Brain pericyte (primary cell): ENCODE results near the gene YWHAQ.
A peak's percentile ranks its signal among the peaks of the same experiment; 100 is the strongest.

Source experiments
- DNase-seq: peaks from one replicate; pipeline ENCODE4 v3.0.0-alpha.2; 2012; ENCODE audit warnings: low read depth, low spot score

YWHAQ gene

DNA sequence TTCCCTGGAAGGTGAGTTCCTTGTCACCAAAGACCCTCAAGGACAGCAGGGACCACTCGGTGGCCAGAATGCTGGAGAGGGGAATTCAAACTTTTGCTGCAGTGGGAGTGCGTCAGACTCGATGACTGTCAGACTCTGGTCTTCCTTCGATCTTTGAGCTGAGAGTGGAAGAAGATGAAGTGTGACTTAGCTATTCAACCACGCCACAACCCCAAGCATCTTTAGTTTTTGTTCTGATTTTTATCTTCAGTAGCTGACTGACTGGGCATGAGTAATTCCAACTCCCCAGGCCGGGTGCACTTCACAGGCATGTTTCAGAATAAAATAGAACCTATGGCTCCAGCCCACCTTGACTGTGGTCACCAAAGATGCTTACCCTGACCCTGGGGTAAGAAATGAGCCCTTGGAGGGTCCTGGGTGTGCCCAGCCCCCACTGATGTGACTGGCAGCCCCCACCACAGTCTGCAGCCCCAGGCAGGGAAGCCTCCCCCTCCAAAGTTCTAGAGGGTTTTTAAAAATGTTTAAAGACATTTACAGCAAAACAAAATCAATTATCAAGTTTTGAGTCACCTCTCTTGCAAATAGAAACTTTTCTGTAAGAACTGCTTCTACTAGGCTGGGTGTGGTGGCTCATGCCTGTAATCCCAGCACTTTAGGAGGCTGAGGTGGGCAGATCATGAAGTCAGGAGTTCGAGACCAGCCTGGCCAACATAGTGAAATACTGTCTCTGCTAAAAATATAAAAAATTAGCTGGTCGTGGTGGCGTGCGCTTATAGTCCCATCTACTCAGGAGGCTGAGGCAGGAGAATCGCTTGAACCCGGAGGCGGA lies 24.9 kb upstream of the YWHAQ start:
- DNase-seq, result no peak

DNA sequence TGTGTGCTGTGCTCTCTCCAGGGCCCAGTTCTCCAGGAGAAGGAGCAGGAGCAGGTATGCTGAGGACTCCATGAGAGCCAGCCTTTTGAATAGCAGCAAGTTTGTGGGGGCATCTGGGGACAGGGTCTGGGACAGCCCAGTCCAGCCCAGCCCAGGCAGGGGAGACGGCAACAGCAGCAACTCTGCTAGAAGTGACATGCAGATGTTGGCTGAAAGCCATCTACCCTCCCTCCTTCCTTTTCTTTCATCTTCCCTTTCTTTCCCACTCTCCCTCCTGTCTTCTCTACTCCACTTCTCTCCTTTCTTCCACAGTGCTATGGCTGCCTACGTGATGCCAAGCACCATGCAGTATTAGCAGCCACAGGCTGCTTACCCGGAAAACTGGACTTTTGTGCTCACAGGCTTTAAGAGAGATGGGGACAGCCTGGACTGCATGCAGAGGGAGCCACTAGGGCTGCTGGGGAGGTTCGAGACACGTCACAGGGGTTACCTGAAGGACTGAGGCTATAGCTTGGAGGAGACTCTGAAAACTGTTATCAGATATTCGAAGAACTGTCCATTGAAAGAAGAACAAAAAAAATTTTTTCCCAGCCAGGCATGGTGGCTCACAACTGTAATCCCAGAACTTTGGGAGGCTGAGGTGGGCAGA lies 23.8 kb upstream of the YWHAQ start:
- DNase-seq, result no peak

DNA sequence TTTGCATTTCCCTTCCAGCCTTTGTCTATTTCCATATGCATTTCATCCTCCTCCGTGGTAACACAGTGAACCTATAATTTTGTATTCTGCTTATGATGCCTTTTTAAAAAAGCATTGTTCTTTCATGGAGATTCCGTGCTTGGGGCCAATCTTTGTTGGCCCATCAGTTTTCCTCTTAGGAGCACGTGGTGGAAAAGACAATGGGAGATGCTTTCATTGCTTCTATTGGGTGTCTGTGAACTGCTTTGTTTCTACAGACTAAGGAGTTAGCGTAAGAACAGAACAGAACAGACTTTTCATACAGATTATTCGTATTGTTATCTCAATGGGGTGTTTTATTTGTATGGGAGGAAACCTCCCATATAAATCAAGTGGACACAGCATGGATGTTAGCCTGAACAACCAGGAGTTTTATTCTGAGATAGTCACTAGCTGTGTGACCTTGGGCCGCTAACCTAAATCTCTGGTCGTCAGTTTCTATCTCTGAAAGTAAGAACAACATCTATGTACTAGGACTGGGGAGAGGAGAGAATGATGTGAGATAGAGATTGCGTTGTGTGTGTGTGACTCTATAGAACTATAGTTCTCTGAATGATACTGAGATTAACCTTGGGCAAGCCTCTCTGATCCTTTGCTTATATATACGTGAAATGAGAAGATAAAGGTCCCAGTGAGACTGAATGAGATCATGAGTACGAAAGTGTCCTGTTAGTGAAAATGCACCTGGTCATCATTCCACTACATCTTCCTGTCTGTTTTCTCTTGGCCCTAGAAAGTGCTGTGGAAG lies 22.9 kb upstream of the YWHAQ start:
- no peak for DNase-seq

DNA sequence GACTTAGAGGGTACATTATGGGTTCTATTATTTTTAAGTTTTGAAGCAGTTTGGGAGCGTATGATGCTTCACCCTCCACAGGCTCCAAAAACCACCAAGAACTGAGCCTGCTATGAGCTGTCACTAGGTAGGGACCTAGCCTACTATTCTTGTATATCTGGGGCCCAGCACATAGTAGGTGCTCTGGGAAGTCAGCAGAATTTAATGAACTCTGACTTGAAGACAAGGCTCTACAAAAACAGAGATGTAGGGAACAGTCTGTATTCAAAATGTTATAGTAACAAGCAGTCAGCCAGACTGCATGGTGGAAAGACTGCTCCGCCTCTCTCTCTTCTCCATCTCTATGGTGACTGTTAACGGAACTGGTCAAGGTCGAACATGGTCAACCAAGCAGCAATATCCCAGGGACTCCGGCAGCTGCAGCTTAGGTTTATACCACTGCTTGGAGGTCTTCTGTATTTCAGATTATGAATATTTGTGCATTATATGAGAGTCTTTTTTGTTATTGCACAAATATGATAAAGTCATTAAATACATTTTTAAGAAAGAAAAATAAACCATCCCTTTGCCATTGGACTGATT lies 22.2 kb upstream of the YWHAQ start:
- no peak for DNase-seq

DNA sequence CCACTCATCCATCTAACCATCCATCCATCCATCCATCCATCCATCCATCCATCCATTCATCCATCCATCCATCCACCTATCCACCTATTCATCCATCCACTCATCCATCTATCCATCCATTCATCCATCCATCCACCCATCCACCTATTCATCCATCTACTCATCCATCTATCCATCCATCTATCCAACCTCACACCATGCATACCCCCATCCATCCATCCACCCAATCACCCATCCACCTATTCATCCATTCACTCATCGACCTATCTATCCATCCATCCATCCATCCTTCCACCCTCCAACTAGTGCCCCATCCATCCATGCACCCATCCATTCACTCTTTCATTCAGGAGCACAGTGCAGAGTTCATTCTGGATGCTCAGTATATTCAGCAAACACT lies 21.5 kb upstream of the YWHAQ start:
- DNase-seq, result no peak

DNA sequence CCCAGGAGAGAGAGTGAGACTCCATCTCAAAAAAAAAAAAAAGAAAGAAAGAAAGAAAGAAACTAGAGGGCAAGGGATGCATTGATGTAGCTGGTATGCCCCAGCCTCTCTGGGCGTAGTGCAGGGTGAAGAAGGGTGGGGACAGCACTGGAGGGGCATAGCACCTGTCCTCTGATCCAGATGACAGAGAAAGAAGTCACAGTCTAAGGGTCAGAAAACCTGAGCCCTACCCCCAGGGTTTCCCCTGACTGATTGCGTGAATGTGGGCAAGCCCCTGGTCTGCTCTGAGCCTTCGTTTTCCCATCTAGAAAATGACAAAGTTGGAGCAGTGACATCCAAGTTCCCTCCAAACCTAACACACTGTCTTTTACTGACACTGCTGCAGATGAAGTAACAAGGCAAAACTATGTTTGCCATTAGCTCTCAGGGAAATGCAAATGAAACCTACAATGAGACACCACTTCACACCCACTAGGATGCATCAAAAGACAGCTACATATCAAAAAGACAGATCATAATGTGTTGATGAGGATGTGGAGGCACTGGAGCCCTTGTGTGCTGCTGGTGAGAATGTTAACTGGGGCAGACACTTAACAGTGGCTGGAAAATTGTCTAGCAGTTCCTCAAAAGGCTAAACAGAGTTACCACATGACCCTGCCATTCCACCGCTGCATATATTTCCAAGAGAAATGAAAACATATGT lies 19.5 kb upstream of the YWHAQ start:
- no peak for DNase-seq

DNA sequence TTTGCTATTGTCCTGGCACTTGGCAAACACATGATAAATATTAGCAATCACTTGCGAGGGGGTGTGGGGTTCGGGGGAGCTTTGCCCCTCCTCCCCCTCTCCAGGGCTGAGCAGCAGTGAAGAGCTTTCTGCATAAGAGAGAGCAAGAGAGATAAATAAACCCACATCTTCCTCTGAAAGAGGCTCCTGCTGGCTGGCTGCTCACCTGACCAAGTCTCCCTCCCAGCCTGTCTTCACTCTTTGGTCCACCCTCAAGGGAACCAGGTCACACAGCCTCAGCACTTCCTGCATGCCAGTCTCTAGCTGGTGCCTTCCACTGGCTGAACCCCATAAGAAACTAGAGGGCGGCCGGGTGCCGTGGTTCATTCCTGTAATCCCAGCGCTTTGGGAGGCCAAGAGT lies 18.5 kb upstream of the YWHAQ start:
- DNase-seq, result no peak

DNA sequence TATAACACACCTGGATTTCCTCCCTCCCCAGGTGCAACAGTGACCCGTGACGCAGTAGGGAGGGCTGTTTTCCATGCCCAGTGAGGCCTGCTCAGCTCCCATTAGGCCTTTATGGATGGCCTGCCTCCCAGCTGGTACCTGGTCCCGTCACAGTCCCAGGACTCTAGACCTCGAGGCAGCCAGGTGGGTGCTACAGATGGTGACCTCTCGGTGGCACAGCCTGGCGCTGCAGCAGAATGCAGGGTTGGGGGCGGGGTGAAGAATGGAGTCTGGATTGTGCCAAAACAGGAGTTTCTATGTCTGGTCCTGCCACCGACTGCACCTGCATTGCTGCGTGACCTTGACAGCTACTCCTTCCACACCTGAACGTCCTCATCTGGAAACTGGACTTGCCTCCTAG lies 18.0 kb upstream of the YWHAQ start:
- DNase-seq, result no peak

DNA sequence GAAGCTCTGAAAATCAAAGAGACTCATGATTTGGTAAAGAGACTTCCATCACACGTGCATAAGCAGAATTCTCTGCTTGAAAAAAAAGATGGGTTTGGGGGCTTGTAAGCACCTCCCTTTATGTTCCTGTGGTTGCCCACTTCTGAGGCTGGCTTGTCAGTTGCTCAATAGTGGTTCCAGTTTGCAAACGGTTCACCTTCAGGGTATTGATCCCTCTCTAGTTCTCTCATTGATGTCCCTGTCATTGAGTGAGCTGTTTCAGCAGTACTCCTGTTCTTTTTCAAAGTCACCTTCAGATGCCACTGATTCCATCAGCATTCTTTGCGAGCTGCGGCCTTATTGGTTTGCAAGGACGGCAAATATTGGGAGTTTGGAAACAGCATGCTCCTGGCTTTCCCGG lies 17.1 kb upstream of the YWHAQ start:
- DNase-seq, result no peak

DNA sequence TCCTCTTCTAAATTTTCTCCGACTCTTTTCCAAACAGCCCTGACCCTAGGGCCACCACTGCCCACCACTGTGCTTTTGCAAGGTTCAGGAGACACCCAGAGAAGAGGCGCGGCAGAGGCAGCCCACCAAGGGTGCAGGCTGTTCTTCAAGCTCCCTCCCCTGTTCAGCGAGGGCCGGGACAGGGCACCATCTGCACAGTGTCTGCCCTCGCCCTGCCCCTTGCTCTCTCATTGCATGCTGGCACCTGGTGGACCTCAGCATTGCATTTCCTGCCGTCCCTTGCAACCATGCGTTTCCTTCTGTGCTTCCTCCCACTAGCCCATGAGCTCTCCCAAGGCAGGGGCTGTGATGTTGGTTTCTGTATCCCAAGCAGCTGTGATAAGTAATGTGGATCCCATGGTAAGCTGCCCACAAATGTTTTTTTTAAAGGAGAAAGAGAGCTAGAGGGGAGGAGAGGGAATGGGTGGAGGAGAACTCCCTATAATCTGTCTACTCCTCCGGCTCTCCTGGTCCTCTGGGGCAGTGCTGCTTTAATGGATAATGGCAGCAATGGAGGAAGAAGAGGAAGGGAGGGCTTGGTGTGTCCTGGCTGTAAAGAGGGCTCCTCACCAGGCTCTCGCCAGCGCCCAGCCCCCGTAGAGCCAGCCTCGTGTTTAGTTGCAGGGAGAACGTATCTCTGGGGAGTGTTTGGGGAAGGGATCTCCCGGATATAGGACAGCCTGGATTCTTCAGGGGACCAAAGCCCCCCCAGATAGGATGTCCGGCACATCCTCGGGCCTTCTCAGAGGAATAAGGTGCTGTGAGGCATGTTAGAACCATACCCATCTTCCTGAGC lies 15.6 kb upstream of the YWHAQ start:
- no peak for DNase-seq

DNA sequence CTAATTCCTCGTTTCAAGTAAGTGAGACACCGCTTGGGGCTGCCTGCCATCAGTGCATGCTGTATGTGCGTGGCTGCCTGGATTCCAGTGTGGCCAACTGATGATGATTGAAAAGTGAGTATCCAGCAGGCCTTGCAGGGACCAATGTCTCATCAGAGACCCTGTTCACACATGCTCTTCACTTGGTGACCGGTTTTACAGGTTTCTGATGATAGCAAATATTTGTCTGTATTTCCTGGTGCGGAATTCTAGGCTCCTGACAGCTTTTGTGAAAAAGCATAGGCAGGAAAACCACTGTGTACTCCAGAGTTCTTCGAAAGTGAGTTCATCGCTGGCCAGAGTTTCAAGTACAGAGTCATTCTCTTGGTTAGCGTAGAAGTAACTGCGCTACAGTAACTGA lies 13.8 kb upstream of the YWHAQ start:
- no peak for DNase-seq

DNA sequence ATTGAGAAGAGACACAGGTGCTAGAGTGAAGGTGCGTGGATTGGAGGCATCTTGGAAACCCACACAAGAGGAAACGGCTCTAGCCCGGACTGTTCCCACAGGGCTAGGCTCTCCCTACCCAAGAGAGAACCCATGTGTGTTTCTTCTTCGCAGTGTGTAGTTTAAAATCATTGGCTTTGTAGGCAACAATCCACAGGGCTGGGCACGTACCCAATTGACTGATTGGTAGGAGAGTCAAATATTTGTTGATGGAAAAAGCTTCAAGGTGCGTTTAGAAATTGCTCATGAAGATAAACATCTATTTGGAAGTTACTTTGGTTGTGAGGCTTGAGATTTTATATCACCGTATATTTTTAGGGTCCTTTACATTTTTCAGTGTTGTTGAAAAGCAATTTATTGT lies 13.2 kb upstream of the YWHAQ start:
- DNase-seq, result no peak

DNA sequence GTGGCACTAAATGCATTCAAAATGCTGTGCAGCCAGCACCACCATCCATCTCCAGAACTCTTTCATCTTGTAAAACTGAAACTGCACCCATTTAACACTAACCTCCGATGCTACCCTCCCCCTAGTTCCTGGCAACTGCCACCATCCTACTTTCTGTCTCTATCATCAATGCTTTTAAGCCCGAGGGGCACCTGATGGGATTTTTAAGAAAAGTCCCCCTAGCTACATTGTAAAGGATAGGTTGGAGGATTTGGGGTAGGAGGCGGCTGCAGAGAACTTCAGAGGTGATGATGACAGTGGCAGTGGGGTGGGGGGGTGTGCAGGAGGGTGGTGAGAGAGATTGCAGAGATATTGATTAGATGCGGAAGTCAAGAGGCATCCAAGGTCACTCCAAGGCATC lies 10.8 kb upstream of the YWHAQ start:
- no peak for DNase-seq

DNA sequence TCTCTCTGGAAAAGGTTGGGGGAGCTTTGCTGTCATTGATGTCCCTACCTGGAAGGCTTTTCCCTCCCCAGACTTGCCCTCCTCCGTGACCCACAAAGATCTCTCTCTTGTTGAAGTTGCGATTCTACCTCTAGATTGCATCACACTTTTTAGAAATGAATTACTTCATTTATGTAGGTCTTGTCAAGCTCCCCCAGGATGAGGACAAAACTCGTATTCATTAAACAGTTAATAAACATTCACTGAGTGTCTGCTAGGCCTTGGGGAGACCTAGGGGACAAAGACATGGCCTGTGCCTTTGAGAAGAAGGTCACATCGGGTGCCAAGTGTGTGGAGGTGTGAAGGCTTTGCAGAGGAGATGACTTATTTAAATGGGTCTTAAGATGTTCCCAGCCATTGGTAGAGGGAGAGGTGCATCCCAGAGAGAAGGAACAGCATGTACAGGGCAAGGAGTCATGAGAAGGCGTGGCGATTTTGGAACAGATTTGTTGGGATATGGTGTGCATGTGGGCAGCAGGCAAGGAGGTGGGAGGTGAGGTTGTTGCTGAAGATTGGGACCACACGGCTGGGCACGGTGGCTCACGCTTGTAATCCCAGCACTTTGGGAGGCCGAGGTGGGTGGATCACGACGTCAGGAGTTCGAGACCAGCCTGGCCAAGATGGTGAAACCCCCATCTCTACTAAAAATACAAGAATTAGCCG lies 9.8 kb upstream of the YWHAQ start:
- no peak for DNase-seq

DNA sequence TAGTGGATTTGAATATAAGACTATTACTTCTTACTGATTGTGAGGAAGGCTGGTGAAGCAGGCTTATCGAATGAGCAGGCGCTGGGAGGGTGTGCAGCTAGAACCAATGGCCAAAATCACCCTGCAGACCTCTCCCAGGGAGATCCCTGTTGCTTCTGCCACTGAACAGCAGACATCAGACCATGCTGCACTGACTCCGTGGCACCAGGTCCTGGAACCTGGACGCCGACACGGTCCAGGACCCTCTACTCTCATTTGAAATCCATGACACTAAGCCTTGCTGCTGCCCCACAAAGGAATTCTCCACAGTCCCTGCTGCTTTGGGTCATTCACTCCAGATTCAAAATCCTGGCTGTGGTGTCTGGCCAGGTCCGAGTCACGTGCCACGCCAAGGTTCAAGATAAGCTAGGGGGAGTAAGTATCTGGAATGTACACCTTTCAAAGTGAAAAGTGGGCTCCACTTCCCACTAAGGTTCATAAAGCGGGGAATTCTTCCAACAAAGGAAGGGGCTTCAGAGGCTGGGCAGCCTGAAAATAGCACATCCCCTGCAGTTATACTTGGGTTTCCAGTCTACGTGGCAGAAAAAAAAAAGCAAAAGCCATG lies 9.0 kb upstream of the YWHAQ start:
- DNase-seq, result no peak

DNA sequence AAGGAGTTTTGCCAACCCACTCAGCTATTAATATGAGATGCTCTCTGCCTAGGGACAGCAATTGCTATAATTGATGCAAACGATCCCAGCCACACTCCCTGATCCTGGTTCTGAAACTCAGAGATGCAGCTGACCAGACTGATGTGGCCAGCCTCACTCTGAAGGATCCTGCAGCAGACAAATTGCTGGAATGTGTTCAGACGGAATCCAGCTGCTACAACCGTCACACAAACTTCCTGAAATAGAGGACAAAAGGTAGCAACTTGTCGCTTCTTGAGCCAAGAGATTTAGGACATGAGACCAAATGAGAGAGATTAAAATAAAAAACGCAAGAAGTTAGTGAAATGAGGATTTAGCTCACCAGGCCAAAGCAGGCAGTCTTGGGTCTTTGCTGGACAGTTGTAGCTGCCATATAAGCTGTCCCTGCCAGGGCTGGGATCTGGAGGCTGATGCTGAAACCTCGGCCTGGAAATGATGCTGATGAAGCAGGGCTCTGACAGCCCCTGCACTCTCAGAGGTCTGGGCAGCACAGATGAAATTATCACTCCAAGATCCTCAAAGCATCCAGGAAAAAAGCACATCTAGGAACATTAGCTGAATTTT lies 8.3 kb upstream of the YWHAQ start:
- no peak for DNase-seq

DNA sequence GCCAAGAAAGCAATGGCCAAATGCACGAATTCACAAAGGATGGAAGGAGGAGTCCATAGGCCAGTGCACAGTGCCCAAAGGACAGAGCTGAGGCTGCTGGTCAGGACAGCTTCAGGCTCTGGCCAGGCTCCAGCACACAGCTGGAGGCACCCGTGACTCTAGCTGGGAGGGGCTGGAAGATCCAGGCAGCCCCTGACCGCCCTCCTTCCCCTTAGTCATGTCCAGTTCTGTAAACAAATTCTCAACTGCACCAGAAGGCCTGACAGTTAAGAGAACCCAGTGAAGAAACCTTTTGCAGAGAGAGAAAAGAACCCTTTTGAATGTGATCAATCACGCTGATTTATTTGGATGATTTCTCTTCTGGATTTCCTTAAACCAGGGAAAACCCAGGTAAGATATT lies 7.7 kb upstream of the YWHAQ start:
- peak; percentile 83 for DNase-seq

DNA sequence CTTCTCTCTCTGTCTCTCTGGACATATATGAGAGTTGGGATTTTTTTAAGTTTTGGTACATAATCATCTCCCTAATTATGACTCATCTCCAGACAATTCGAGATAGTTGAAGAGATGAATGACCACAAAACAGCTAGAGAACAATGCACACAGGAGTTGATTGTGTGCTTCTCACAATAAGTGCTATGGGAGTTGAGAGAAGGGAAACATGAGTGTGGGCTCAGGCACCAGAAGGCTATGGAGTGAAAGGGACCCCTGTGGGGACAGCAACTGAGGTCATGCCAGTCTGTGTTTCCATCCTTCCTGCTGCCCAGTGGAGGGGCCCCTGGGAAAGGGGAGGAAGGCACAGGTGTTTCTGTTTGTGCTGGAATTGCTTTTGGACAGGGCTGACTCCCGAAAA lies 6.5 kb upstream of the YWHAQ start:
- DNase-seq, result no peak

DNA sequence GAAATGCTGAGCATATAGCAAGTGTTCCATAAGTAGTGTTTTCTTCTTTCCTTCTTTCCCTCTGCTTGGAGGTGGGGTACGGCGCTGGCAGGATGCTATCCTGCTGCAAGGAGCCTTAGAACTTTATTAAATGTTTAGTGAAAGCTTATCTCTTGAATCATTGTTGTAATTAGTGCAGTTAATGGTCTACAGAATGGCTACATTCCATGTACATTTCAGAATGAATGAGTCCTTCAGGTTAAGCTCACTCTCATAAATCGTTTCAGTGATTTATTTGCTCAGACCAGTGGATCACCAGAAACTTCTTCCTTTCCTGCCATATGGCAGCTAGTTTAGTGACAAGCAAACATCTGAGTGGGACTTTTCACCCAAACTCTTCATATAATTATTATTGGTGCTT lies 3.3 kb upstream of the YWHAQ start:
- no peak for DNase-seq
